K562 (cell line): ENCODE results near the gene ADK. TPM values are rescaled to one million over a fixed set of nuclear protein-coding genes. Genes with fewer than 3 reads are reported as not detected.

Source experiments
- FOXJ3 ChIP-seq: sonication (generic); formaldehyde crosslinking; IDR thresholded peaks from 2 replicates; pipeline ENCODE4 v1.4.0; 2020; ENCODE audit warnings: mild to moderate bottlenecking, missing genetic modification reagents
- MBD2 ChIP-seq: sonication (generic); IDR thresholded peaks from 2 replicates; pipeline ENCODE4 v1.6.1; 2016; ENCODE audit warnings: low read depth, borderline replicate concordance
- TAF7 ChIP-seq: fragments of 450-650 bp; IDR thresholded peaks from 2 replicates; pipeline ENCODE4 v1.6.1; 2016; ENCODE audit warnings: missing genetic modification characterization, missing compliant biosample characterization
- ZNF707 ChIP-seq: fragments of 250-450 bp; sonication (Bioruptor Pico); conservative IDR thresholded peaks from 2 replicates; pipeline ENCODE4 v1.8.0; 2022; ENCODE audit warnings: inconsistent platforms, mild to moderate bottlenecking, moderate library complexity
- polyA plus RNA-seq, 8 experiments: library from polyadenylated mRNA; depleted of rRNA in 4 of 8; stranded (reverse) in 5 of 8; unstranded in 3 of 8; fragments of >200 nt; fragmentation: Nextera tagmentation in 2 of 8; fragmentation: Illumina TruSeq in 1 of 8; extraction: Ambion mirVana in 2 of 8; extraction: Trizol in 1 of 8; gene quantifications; 2 replicates each; pipeline versions ENCODE4 v1.2.1 to v1.2.3, GENCODE V29; 2011 to 2014; ENCODE audit warnings: inconsistent platforms in 1 of 8, missing spikeins in 1 of 8
- total RNA-seq, 7 experiments: library from RNA; depleted of rRNA in 6 of 7; stranded (reverse); fragments of >200 nt in 6 of 7; fragmentation: Illumina TruSeq in 2 of 7; extraction: Trizol in 2 of 7; gene quantifications; 2 replicates each; pipeline versions ENCODE4 v1.2.1 to v1.2.3, GENCODE V29; 2011 to 2021; ENCODE audit warnings: low replicate concordance in 1 of 7
- TF ChIP-seq, protein P1 (sequence below): fragments of 250-450 bp; sonication (Bioruptor Pico); IDR thresholded peaks from 2 replicates; pipeline ENCODE4 v1.4.0; 2020; ENCODE audit warnings: borderline replicate concordance
- TF ChIP-seq, protein P2 (sequence below): fragments of 250-450 bp; sonication (Bioruptor Pico); IDR thresholded peaks from 2 replicates; pipeline ENCODE4 v1.4.0; 2020; ENCODE audit warnings: mild to moderate bottlenecking, moderate library complexity

ADK gene
- total and polyA plus RNA-seq, 9 of the 15 experiments (the other 6 are each of a cell fraction or from before 2014, with no cell fraction given): 54.2 to 97.8 (median 73.6) TPM

DNA sequence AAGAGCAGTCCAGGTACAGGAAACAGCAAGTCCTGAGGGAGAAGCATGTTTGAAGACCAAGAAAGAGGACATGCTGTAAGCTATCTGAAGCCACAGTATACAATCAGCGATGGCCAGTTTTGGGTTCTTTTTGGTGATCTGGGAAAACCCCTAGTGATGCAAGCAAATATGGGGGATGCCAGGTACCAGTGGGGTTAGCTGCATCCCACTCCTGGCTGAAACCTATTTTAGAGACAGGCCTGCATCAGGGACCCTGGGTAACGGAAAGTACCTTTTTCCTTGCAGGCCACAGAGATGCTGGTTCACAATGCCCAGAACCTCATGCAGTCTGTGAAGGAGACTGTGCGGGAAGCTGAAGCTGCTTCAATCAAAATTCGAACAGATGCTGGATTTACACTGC is 33.3 kb upstream of the ADK start (continued):
- TF ChIP-seq, protein P1, sequence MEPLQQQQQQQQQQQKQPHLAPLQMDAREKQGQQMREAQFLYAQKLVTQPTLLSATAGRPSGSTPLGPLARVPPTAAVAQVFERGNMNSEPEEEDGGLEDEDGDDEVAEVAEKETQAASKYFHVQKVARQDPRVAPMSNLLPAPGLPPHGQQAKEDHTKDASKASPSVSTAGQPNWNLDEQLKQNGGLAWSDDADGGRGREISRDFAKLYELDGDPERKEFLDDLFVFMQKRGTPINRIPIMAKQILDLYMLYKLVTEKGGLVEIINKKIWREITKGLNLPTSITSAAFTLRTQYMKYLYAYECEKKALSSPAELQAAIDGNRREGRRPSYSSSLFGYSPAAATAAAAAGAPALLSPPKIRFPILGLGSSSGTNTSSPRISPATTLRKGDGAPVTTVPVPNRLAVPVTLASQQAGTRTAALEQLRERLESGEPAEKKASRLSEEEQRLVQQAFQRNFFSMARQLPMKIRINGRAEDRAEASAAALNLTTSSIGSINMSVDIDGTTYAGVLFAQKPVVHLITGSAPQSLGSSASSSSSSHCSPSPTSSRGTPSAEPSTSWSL (CRISPR knock-in tag): no peak
- TF ChIP-seq, protein P2, sequence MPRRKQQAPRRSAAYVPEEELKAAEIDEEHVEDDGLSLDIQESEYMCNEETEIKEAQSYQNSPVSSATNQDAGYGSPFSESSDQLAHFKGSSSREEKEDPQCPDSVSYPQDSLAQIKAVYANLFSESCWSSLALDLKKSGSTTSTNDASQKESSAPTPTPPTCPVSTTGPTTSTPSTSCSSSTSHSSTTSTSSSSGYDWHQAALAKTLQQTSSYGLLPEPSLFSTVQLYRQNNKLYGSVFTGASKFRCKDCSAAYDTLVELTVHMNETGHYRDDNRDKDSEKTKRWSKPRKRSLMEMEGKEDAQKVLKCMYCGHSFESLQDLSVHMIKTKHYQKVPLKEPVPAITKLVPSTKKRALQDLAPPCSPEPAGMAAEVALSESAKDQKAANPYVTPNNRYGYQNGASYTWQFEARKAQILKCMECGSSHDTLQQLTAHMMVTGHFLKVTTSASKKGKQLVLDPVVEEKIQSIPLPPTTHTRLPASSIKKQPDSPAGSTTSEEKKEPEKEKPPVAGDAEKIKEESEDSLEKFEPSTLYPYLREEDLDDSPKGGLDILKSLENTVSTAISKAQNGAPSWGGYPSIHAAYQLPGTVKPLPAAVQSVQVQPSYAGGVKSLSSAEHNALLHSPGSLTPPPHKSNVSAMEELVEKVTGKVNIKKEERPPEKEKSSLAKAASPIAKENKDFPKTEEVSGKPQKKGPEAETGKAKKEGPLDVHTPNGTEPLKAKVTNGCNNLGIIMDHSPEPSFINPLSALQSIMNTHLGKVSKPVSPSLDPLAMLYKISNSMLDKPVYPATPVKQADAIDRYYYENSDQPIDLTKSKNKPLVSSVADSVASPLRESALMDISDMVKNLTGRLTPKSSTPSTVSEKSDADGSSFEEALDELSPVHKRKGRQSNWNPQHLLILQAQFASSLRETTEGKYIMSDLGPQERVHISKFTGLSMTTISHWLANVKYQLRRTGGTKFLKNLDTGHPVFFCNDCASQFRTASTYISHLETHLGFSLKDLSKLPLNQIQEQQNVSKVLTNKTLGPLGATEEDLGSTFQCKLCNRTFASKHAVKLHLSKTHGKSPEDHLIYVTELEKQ (CRISPR knock-in tag): no peak
- TF ChIP-seq FOXJ3 (CRISPR knock-in tag) (no peak), TAF7 (tag) (no peak), ZNF707 (CRISPR knock-in tag) (no peak), MBD2 (no peak)
